Cardiac muscle cell (in vitro differentiated cells and primary cell): ENCODE data around the gene KCNIP1. TPM values are rescaled to one million over a fixed set of nuclear protein-coding genes. Genes with fewer than 3 reads are reported as not detected.

Experiments used
- DNase-seq, 2 donors: peaks; one replicate each; pipeline versions ENCODE4 v3.0.0 to v3.0.0-alpha.2; 2010 to 2017; ENCODE audit warnings: low read depth in 1 of 2, low spot score in 1 of 2
- H3K27ac ChIP-seq: fragments of 200-600 bp; sonication (generic); 2 replicates; pipeline ENCODE4 v1.5.1; 2016
- H3K27me3 ChIP-seq: fragments of 200-600 bp; sonication (generic); 2 replicates; pipeline ENCODE4 v1.6.0; 2016; ENCODE audit warnings: control low read depth
- H3K36me3 ChIP-seq: fragments of 200-600 bp; sonication (generic); 2 replicates; pipeline ENCODE4 v1.5.1; 2016; ENCODE audit warnings: control low read depth
- H3K4me1 ChIP-seq: fragments of 200-600 bp; sonication (generic); 2 replicates; pipeline ENCODE4 v1.8.1; 2017; ENCODE audit warnings: low read depth, mild to moderate bottlenecking, mixed run types
- H3K4me3 ChIP-seq: fragments of 200-600 bp; sonication (generic); 2 replicates; pipeline ENCODE4 v1.5.1; 2016; ENCODE audit warnings: mild to moderate bottlenecking
- H3K9me3 ChIP-seq: fragments of 200-600 bp; sonication (generic); 2 replicates; pipeline ENCODE4 v1.5.1; 2017; ENCODE audit warnings: low read depth, mild to moderate bottlenecking, control low read depth
- CTCF ChIP-seq: IDR thresholded peaks from 2 replicates; pipeline ENCODE4 v1.5.1; 2012; ENCODE audit warnings: low read depth, mild to moderate bottlenecking, low read length
- polyA plus RNA-seq: library from polyadenylated mRNA; unstranded; fragments of >200 nt; fragmentation: Nextera tagmentation; extraction: Ambion mirVana; gene quantifications from 2 replicates; pipeline ENCODE4 v1.2.1, GENCODE V29; 2016
- total RNA-seq: library from RNA; depleted of rRNA; stranded (reverse); fragments of >200 nt; gene quantifications from 2 replicates; pipeline ENCODE4 v1.2.3, GENCODE V29; 2016

Gene KCNIP1
- total and polyA plus RNA-seq, 2 experiments from 2014 or later, result 0.09 TPM; not detected in 1

- no peak overlapping the region for H3K27ac ChIP-seq
- no peak overlapping the region for H3K4me3 ChIP-seq
- no peaks in the 10 kb centered on the region for H3K4me1 ChIP-seq
- no peak for DNase-seq
- no peaks in the 10 kb centered on the region for H3K9me3 ChIP-seq
- H3K36me3 ChIP-seq, result no peaks in the 10 kb centered on the region
- no peak for TF ChIP-seq CTCF
- H3K27me3 ChIP-seq, result peaks cover 28% of the 10 kb centered on the region
These were observed 4.2 kb upstream of the KCNIP1 start for GRCh38 chr5:170499621-170500020.

DNA sequence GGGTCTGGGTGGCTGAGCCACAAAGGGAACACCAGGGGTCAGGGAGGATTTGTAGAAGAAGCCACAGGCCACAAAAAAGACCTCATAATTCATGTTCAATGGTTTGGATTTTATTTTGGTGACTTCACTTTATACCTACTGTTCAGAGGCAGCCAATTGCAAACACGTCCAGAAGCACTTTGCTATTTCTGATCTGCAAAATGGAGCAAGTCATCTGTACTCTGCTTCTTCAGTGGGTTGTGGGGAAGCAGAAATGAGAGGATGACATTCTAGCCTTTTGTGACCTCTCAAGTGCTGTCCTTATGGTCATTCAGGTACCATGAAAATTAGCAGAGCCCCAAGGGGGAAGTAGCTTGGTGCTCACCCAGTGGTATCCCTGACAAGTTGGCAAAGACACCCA lies 2.5 kb upstream of the KCNIP1 start:
- Histone ChIP-seq H3K4me1 (no peaks in the 10 kb centered on the region), H3K9me3 (no peaks in the 10 kb centered on the region), H3K36me3 (no peaks in the 10 kb centered on the region), H3K27ac (no peak overlapping the region), H3K4me3 (no peak overlapping the region), H3K27me3 (peaks cover 42% of the 10 kb centered on the region)
- TF ChIP-seq CTCF, result no peak
- no peak for DNase-seq

DNA sequence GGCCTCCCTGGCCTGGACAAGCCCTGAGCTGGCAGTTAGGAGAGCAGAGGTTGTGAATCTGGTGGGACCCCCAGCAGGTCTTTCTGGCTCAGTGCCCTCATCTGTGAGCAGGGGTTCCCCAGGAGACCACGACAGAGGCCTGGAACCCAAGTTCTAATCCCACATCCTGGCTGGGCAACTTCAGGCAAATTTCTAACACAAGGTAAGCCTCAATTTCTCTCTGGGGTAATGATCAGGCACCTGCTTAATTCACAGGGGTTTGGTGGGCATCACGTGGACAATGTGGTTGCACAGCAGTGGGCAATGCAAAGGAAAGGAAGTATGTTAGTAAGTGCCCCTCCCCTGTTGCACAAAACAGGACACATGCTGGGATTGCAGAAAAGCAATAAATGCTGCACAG lies 1.9 kb upstream of the KCNIP1 start:
- H3K4me1 ChIP-seq, result no peaks in the 10 kb centered on the region
- no peak overlapping the region for H3K27ac ChIP-seq
- TF ChIP-seq CTCF, result no peak
- no peaks in the 10 kb centered on the region for H3K9me3 ChIP-seq
- H3K4me3 ChIP-seq, result no peak overlapping the region
- H3K36me3 ChIP-seq, result no peaks in the 10 kb centered on the region
- DNase-seq, result no peak
- peaks cover 47% of the 10 kb centered on the region for H3K27me3 ChIP-seq

- Histone ChIP-seq H3K27ac (no peak overlapping the region), H3K4me1 (no peaks in the 10 kb centered on the region), H3K4me3 (no peak overlapping the region), H3K27me3 (peaks cover 61% of the 10 kb centered on the region), H3K36me3 (no peaks in the 10 kb centered on the region), H3K9me3 (no peaks in the 10 kb centered on the region)
- TF ChIP-seq CTCF, result no peak
- no peak for DNase-seq
These were observed 921 bp downstream of the KCNIP1 start for GRCh38 chr5:170504616-170505266.

DNA sequence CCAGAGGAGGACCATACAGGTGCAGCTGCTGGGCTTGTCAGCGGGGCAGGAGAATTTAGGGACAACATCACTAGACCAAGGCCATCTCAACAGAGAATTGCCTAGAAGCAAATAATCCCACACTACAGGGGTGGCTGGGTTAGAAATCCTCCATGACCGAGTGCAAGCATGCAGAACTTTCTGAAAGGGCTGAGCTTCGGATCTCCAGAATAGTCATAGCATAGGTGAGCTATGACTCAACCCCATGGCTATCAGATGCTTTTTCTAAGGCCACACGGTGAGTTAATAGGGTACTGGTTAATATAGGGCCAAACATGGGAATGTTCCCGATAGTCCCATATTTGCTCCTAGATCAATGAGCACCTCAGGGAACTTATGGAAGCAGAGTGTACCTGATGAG lies 4.2 kb downstream of the KCNIP1 start:
- TF ChIP-seq CTCF, result no peak

More for the DNA sequence above, 4.2 kb downstream of the KCNIP1 start:
- H3K4me1 ChIP-seq, result no peaks in the 10 kb centered on the region
- no peak for DNase-seq
- H3K27ac ChIP-seq, result no peak overlapping the region
- no peaks in the 10 kb centered on the region for H3K36me3 ChIP-seq
- peaks cover 51% of the 10 kb centered on the region for H3K27me3 ChIP-seq
- H3K4me3 ChIP-seq, result no peak overlapping the region
- no peaks in the 10 kb centered on the region for H3K9me3 ChIP-seq
